DMS53 treated with DMSO at 0.1 percent for 48 hours (cell line): ENCODE results near the gene TIAL1.
A peak's percentile ranks its signal among the peaks of the same experiment; 100 is the strongest.
"Not testable (repeated sequence)": the region's sequence is repeated elsewhere in the genome, so short reads cannot be mapped to it uniquely, and the experiment has no call there.

Source experiments
- DNase-seq: peaks from one replicate; lab custom pipeline; 2025; ENCODE audit not compliant: unreplicated experiment; lab: John Stamatoyannopoulos, UW

Gene TIAL1

DNA sequence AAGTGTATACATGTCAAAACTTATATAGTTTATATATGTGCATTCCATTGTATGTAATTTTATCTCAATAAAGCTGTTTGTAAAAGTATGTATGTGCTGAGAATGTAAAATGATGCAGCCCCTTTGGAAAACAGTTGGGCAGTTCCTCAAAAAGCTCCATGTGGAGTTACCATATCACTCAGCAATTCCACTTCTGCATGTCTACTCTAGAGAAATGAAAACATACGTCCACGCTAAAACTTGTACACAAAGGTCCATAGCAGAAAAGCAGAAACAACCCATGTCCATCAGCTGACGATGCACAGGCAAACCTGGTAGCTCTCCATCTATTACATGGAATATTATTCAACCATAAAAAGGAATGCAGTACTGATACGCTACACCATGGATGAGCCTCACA, 45.9 kb downstream of the TIAL1 start:
- no peak for DNase-seq

DNA sequence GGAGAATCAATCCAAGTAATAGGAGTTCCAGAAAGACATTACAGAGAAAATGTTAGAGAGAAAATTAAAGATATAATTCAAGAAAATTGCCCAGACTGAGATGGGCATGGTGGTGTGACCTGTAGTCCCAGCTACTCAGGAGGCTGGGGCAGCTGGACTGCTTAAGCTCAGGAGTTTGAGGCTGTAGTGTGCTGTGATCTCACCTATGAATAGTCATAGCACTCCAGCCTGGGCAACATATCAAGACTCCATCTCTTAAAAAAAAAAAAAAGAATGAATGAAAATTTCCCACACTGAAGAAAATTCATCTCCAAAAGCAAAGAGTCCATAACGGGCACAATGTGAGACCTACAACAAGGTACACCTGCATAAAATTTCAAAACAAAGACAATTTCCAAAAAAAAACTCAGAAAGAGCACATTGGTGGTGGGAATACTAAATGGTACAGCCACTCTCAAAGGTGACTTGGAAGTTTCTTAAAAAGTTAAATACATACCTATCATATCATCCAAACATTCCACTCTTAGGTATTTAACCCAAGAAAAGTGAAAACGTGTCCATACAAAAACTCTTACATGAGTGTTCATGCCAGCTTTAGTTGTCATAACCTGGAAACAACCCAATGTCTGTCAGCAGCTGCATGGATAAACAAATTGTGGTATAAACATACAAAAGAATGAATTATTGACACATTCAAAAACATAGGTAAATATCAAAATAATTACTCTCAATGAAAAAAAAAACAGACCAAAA, 47.3 kb downstream of the TIAL1 start:
- DNase-seq = no peak

DNA sequence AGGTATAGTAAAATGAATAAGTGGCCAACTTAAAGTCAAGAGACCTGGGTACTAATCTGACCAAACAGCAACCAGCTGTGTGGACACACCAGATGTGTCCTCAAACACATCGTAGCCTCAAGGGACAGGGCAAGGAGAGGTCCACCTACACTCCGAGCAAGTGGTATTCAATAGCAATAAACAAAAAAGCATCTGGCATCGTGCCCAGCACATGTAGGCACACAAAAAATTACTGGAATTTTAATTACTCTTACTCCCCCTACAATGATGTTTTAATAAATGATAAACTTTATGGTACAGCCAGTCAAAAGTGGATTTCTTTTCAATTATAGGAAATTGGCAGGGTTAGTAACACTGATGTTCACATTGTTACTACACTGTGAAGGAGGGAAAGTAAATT, 50.8 kb downstream of the TIAL1 start:
- DNase-seq = no peak

DNA sequence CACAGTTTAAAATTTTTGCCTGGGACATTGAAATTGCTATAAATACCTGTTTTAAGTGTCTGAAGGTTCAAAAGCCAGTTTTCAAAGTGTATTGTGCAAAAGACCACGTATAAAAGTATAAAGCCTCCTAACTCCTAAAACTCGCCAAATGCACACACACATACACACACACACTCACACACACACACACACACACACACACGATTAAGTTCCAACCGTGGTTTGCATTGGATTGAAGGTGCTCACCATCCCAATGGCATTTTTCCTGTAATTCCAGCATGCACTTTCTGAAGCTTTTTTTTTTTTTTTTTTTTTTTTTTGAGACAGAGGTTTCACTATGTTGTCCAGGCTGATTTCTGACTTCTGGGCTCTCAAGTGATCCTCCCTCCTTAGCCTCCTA, 51.5 kb downstream of the TIAL1 start:
- DNase-seq = no peak

DNA sequence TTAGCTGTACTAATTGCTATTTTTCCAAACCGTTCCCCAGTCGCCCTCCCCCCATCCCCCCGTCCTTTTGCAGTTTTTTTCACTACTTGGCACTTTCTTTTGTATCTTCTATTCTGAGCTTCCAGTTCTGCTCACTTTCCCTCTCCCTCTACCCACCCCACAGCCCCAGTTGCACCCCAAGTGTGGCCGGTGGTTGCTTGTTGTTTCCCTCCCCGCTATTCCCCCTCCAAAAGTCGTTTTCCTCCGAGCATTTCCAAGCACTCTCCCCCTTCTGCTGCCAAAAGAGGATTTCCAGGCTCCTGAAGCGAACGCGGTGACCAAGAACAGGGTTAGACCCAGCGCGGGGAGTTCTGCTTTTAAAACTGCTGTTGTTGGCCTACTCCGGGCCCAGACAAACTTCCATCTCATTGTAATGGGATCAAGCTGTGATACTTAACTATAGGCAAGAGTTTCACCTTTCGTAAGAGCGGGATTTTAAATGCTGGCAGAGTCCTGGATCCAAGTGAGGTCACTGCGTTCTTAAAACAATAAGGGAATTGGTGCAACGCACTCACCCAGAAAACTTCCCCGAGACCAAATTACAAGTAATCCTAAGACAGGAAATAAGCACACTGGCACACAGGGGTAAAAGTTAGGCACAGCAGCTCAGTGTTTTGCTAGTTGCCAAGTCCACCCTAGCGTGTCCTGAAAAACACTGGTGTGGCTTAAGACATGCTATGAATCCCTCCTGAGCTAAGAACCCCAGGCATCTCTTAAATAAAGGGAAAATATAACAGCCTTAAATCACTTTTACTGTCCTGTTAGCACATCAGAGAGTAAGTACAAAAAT, 52.7 kb downstream of the TIAL1 start:
- no peak for DNase-seq

DNA sequence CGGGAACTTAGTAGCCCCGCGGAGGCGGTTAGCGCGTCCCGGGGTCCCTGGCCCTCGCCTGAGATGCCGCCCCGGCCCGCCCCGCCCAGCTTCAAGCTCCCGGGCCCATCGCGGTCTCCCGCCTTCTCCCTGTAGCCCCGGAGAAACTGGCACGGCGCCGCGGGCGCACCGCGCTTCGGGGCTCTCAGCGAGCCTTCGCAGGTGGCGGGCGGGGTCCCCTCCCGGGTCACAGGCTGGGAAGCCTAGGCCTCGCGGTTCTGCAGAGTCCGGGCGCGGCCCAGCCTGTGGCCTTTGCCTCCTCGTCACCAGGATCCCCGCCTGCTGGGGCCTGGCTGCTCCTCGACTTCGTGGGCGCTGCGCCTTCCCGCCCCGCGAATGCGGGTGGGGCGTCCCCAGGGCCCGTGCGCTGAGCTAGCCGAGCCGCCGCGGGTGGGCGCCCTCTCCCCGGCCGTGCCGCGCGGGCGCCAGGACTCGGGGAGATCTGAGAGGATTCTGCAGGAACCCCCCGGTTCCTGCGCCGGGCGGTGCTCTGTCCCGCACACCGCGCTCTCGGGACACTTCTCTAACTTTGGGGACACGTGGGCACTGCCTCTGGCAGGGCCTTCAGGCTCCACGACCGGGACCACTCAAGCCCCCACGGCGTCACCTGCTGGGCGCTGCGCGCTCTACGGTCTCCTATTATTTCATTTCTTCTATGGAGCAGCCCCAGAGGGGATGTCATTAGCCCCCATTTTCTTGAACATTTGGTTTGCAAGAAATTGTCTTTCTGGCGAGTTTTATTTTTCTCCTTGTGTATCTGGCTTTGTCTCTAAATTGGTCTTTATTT, 53.6 kb downstream of the TIAL1 start:
- DNase-seq = peak; percentile 24

DNA sequence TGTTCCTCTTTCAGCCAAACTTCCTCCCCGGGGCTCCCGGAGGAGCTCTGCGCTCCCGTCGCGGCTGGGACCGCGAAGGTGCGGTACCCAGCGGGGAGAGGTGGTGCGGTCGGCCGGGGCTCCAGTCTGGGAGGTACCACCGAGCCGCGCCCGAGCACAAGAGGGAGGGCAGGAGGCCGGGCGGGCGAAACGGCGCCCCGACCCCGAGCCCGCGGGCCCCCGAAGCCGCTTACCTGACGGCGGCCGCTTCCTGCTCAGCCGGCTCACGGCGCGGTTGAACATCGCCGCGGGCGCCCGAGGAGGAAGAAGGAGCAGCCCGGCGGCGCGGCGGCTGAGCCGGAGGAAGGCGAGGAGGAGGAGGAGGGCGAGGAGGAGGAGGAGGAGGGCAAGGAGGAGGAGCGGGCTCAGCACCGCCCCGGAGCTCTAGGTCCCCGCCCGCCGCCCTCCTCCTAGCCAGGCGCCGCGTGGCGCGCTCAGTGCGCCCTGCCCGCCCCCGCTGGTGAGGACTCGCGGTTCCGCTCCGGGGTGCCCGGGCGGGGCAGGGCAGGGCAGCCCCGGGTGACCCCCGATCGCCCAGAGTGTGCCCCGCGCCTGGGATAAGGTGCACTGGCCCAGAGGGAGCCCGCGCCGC, 54.3 kb downstream of the TIAL1 start, which contains the start of gene RGS10:
RGS10 (minus strand) TSS at position 363 of the 631 bp plus-strand sequence; CDS start at position 282, 81 bp downstream.
- DNase-seq = peak; percentile 24

DNA sequence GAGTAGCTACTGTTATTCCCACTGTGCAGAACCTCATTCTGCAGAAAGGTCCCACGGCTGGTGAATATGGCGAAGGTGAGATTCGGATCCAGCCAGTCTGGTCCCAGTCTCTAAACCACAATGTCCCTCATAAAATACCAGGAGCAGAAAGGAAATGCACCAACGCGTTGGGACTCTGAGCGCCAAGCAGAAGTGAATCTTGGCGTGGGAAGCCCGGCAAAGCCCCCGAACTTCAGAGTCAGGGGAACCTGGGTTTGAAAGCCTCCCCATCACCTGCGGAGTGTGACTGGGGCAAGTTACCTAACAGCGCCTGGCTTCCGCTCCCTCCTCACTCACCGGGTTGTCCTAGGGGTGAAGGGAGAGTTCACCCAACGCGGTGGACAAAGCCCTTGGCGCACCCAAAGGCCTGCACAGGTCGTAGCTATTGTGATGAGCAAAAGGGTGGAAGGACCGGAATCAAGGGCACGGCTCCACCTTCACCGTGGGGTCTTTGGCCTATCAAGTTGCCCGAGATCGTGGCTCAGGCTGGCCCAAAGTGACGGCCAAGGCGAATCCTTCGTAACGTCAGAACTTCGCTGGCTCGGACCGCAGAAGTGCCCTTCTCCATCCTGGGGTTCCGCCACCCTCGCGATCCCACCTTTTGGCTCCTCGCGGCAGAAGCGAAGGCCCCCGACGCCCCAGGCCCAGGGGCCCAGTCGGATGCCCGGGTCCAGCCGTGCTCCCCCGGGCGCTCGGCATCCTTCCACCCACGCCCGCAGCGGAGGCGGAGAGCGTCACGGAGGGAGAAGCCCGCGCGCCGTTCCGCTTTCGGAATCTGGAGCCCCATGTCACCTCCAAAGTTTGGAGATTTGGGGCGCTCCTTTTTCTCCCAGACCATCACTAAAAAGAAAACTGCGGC, 55.1 kb downstream of the TIAL1 start:
- DNase-seq = no peak

DNA sequence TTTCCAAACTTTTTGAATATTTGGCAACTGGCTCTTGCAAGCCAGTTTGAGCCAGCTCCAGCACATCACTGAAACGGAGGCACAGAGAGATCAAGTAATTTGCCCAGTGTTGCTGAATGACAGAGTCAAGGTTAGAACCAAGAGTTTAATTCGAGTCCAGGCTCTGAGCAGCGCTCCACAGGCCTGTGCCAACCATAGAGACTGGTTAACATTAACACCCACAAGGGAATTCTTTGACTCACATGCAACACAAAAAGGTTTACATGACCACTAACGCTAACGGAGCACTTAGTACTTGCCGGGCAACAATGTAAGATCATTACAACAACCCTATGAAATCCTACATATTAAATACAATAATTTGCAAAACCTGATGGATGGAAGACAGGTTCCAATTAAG, 55.7 kb downstream of the TIAL1 start:
- DNase-seq = no peak

DNA sequence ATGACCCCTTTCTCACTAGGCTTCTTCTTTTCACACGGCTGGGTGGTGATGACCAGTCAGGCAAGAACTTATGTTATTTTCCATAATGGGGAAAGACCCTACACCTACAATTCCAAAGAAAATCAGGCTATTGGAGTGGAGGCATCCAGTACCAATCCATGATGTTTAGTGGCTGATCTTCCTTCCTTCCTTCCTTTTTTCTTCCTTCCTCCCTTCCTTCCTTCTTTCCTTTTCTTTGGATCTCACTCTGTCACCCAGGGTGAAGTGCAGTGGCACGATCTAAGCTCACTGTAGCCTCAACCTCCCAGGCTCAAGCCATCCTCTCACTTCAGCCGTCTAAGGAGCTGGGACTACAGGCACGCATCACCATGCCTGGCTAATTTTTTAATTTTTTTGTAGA, 56.7 kb downstream of the TIAL1 start:
- DNase-seq = no peak

DNA sequence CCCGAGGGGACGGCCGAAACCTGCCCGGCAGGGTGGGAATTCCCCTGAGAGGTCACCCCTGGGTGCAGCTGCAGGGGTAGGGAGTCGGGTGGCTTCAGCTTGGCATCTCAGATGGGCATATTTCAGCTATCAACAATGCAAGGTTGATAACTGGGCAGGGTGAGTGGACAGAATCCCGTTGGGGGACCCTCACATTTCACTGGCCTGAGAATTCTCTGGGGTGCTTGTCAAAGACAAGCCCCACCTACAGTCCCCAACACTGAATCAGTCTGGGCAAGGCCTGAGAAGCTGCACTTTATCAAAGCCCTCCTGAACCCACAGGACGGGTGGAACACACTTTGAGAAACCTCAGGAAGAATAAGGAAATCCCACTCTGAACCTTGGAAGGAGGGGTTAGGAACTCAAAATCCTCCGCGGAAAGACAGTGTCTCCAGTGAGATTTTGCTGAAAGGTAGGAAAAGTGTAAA, 57.4 kb downstream of the TIAL1 start:
- no peak for DNase-seq

DNA sequence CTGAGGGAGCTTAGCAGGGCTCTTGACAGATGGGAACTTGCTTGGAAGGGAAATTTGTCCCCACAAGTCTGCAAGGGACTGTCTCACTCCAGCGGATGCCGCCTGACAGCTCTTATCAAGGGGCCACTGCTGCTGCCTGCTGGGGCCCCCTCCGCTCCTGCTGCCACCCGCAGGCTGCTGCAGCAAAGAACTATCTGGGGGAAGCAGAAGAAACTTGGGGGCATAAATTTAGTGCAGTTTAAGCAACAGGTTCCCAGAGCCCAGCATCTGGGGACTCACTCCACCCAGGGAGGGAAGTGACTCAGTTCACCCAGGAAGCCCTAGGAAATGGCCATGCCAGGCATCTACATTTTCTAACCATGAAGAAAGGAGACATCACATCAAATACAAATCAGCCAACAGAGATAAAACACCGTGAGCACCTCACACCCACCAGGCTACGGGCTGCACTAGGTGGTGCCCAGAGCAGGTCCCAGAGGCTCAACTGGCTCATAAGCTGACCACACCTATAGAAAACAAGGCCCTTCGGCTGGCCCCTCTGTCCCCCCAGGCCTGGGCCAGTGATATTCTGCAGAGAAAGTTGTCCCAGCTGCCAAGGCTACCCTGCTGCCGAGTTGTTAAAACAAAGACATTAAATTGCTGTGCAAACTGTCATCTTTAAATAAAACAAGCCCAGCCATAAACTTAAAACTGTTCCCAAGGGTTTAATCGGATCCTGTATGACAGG, 58.0 kb downstream of the TIAL1 start:
- DNase-seq = no peak

DNA sequence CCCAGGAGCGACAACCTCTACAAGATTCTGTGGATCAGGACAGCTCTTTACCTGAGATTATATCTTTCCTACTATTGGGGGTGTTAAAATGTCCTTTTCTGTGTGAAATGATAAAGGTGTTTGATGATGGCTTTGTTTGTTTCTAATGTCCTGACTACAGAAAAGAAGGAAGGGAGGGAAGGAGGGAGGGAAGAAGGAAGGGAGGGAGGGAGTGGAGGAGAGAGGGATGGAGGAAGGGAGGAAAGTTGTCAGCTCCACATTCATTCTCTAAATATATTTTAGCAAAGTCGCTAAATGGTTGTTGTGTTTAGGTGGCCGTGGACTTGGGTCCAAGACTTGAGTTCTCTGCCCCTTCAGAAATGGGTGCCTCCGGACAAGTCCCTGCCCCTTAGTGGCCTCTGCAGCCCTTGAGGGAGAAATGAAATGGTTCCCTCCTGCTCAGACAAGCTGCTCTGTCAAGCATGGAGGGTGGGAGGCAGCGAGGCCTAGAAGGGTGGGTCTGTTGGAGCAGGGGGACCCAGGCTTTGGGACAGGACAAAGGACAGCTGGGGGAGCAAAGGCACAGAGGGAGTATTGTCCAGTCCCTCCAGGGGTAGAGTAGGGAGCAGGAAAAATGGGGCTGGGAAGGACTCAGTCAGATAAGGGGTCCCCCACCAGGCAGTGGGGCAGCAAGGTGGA, 58.7 kb downstream of the TIAL1 start:
- DNase-seq = no peak

DNA sequence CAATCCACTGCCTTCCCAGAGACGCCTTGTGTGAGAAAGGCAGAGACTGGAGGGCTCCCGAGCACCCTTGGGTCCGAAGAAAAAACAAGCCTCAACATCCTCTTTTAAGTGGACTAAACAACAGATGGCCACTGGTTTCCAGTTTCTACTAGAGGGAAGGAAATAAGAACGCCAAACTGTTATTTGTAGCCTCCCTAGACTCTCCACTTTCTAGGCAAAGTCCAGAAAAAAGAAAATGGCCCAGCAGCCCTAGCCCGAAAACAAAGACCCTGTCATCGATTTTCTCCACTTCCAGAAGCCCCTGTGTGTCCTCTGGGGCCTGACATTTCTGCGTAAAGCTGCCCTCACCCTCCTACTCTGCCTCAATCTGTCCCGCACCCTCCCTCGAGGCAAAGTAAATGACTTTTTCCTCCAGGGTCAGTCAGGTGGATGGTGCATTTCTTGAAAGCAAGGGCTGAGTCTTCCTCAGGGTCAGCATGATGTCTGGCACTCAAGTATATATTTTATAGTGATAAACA, 60.2 kb downstream of the TIAL1 start:
- no peak for DNase-seq

DNA sequence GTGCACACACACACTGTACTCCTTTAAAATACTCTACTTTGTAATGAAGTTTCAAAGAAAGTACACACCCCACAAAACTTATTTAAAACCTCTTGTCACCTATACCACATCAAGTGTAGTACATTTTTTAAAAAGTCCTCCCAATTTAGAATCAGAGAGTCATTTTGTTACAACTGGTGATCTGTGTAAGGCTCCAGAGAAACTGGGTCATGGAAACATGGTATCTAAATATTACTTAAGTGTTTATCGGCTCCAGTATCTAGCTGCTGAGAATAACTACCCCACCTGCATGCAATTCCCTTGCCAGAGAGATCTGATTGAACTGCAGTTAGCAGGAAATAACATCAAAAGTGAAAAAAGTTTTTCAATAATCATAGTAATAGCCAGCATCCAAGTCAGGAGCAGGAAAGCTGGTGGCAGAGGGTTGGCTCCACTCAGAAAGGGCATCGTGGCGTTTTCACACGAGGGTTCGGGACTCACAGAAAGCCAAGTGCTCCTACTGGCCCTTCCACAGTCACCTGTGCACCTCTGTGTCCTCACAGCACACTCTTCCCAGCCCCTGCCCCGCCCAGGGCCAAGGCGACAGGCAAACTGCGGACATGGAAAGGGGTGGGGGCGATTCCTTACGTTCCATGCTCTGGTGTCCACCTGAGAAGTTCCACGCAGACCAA, 60.8 kb downstream of the TIAL1 start:
- DNase-seq = no peak

DNA sequence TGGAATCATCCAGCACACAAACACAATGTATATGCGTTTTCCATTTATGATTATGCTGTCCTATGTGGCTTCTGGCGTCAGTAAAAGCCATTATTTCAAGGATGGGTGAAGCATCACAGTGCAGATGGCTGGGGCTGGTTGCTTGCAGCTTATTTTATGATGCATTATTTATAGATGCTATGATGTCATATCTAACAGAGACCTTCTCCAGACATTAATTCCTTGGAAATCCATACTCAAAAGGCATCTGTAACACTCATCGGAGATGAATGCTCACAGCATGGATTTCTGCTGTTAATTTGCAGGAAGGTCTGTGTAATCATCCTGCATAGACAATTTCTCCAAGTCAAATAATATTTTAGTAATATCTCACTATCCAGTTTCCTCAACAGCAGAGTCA, 61.5 kb downstream of the TIAL1 start:
- DNase-seq = no peak

DNA sequence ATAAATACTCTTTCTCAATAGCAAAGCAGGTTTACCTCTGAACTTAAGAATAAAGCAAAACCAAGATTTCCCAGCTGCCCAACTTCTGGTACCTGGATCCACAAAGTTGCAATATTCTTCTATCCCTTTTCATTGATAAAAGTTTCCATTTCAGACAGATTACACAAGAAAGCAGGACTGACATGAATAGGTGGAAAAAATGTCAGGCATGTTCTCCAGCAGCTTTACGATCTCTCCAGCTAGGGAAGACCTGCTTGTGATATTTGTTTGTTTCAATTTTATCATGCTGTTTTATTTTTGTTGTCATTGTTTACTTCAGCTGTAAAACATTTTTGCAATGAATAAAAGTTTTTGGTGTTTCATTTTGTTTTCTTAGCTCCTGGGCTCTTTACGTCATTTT, 63.3 kb downstream of the TIAL1 start:
- no peak for DNase-seq

DNA sequence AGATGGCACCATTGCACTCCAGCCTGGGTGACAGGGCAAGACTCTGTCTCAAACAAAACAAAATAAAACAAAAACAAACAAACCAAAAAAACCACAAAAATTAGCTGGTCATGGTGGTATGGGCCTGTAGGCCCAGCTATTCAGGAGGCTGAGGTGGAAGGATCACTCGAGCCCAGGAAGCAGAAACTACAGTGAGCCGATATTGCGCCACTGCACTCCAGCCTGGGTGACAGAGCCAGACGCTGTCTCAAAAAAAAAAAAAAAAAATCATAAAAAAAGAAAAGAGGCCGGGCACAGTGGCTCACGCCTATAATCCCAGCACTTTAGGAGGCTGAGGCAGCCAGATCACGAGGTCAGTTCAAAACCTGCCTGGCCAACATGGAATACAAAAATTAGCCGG, 64.0 kb downstream of the TIAL1 start:
- DNase-seq = not testable (repeated sequence)
